ENCODE results near the gene GRIK3. TPM values are rescaled to one million over a fixed set of nuclear protein-coding genes. Genes with fewer than 3 reads are reported as not detected.

GRIK3 gene
- polyA plus RNA-seq, 3 donors = 2.8 to 3.3 (median 3.1) TPM

DNA sequence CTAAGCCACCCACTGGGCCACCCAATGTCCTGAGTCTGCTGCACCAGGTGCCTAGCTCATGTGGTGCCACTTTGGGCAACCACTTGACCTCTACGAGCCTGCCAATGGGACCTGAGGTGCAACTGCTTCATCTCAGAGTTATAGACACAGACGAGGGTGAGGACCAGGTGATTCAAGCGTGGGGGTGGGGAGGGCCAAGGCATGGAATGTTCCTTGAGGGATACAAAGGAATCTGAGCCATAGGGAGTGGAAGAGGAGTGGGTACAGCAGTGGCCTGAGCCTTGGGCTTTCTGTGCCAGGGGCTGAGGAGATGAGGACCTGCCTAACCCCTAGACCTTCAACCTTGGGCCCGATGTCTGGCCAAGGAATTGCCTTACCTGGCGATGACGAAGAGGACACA, 209.1 kb downstream of the GRIK3 start:
- DNase-seq (ENCODE audit: extremely low read depth in 1 of 11, low read depth in 9 of 11, low spot score in 4 of 11) = no peak

DNA sequence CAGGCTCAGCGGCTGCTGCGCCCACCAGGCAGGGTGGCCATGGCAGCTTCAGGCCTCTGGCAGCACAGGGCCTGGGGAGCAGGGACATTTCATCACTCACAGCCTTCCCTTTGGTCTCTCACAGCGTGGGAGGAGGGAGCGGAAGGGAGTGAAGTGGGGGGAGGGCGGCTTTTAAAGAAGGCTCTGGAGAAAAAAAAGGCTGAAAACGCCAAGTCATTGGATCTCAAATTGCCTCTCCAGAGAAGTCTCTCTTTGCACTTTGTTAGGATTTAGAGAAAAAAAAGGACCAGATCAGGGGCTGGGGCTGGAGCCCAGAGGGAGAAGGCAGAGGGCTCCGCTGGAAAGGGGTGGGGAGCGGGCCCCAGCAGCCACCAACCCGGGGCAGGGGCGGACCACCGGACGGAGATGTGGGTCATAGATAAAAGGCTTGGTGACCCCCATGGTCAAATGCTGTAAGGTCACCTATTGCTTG, 209.9 kb downstream of the GRIK3 start:
- peak; percentile 4 to 67 (median 38) for DNase-seq (ENCODE audit: extremely low read depth in 1 of 11, low read depth in 9 of 11, low spot score in 4 of 11)

DNA sequence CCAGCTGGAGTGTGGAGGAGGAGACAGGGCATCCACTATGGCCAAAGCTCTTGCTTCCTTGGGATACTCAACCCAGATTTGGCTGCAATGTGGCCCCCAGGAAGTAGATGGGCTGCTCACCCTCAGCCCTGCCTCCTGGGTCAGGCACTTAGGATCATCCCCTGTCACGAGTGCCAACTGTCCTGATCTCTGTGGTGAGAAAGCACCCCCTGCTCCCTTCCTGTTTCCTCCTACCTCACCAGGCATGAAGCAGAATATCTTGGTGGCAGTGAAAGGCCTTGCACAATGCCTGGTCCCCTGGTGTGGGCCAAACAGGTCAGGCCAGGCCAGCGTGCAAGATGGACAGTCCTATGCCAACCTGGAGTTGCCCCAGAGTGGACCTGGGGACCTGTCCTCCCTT, 211.7 kb downstream of the GRIK3 start:
- no peak for DNase-seq (ENCODE audit: extremely low read depth in 1 of 11, low read depth in 9 of 11, low spot score in 4 of 11)

DNA sequence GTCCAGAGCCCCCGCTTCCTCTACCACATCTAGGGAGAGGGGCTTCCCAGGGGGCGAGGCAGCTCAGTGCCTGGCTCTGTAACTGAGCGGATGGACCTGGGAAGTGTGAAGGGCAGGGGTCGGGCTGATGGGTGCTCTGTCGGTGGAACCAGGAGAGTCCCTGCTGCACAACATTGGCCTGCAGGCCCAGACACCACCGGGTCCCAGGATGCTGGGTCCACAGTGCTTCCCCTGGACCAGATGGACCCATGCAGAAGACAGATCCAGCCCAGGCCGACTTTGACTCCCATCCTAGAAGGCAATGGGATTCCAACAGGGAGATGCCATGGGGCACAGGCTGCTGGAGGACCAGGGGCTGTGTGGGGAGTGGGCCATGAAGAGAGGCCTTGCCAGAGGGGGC, 212.9 kb downstream of the GRIK3 start:
- no peak for DNase-seq (ENCODE audit: extremely low read depth in 1 of 11, low read depth in 9 of 11, low spot score in 4 of 11)

DNA sequence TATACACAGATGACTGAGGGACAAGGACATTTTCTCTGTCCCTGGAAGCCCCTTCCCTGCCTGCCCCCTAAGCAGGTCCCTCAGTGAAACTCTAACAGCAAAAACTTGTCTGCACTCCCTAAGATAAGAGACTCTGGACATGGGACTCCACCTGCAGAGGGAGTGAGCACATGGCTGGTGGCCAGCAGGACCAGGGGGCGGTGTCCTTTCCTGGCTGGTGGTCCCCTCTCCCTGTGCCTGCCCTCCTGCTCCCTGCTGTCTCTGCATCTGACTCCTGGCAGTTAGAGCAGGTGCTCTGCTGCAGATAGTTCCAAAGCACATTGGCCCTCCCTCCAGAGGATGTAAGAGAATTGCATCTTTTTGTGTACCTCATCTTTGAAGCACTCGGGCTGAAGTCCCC, 215.5 kb downstream of the GRIK3 start:
- DNase-seq (ENCODE audit: extremely low read depth in 1 of 11, low read depth in 9 of 11, low spot score in 4 of 11) = no peak

DNA sequence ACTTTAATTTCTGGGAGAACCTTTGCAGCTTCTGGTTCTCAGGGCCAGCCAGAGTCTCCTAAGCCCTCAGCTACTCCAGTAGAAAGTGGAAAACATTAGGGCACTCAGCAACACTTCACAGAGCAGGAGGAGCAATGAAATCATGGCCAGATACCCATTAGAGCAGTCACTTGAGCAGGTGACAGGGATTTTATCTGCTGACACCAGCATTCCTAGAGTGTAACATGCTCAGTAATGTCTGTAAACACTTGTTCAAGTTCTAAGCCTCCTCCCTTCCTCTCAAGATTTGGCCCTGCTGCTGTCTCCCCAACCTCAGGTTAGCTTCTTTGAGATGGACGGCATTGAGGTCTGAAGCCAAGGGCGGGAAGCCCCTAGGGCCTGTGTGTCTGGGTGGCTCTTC, 218.0 kb downstream of the GRIK3 start:
- no peak for DNase-seq (ENCODE audit: extremely low read depth in 1 of 11, low read depth in 9 of 11, low spot score in 4 of 11)

DNA sequence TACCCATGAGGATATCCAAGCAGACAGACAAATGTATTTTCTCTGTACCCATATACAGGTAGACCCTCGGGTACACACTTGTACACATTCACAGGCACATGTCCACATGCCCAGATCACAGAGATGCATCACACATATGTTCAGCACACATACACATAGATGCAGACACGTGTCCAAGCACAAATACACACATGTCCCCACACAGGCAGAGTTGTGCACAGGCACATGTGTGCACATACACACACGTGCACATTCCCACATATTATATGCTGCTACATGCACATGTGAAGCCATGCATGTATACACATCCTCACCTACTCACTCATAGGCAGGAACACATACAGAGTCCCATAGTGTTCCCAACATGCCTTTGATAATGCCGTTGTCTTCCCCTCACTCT, 219.5 kb downstream of the GRIK3 start:
- no peak for DNase-seq (ENCODE audit: extremely low read depth in 1 of 11, low read depth in 9 of 11, low spot score in 4 of 11)

DNA sequence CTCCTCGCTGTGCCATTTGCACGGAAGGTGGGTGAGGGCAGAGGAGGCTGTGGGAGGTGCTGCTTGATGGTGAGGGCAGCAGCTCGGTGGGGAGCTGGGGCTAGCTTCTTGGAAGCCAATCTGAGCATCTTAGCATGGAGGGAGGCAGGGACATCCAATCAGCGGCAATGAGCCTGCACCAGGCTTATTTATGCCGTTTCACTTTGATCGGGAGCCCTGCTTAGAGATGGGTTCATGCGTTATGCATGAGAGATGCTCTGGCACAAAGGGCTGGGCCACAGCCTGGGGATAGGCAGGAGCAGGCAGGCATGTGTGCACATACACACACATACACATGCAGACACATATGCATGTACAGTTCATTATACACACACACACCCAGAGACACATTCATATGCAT, 220.2 kb downstream of the GRIK3 start:
- DNase-seq (ENCODE audit: extremely low read depth in 1 of 11, low read depth in 9 of 11, low spot score in 4 of 11) = no peak

DNA sequence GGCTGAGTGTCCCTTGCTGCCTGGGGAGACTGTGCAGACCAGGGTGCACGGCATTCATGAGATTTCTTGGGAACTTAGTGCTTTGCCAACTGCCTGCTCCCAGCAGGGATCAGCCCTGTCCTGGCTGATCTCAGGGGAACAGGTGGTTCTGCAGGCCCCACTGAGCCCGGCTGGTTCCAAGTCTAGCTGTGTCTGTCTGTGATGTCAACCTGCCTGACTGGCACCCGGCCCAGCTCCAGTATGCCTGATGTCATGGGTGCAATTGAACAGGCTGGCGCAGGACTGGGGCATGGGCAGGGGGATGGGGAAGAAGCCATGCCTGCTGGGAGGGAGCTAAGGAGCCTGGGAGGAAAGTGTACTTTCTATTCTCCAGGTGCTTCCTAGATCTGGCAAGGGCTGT, 227.1 kb downstream of the GRIK3 start:
- DNase-seq (ENCODE audit: extremely low read depth in 1 of 11, low read depth in 9 of 11, low spot score in 4 of 11) = no peak

DNA sequence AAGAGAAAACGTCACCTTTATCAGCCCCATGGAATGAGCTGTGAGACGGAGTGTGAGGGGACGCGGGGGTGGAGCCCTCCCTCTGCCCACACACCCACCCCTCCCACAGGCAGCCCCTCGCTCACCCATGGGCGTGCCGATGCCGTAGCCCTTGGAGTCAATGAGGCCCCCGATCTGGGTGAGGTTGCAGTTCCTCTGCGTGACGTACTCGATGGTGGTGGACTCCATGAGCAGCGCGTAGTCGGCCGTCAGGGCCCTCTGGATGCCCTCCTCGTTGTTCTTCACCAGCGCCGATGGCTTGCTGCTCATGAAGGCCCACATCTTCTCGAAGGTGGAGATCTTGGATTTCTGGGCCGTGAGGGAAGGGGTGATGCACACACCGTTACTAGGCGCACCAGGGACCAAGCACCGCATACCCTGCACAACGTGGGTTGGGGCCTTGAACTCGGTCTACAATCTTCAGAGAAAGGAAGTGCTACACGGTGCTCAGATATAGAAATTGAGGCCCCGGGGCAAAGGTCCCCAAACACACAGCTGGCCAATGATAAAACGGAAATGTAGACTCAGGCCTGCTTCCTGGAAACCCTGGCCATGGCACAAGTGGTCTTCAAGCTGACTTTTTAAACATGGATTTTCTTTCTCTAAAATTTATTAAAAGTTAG, 228.2 kb downstream of the GRIK3 start:
- DNase-seq (ENCODE audit: extremely low read depth in 1 of 11, low read depth in 9 of 11, low spot score in 4 of 11) = peak in 1 of 11 donors; percentile 8

DNA sequence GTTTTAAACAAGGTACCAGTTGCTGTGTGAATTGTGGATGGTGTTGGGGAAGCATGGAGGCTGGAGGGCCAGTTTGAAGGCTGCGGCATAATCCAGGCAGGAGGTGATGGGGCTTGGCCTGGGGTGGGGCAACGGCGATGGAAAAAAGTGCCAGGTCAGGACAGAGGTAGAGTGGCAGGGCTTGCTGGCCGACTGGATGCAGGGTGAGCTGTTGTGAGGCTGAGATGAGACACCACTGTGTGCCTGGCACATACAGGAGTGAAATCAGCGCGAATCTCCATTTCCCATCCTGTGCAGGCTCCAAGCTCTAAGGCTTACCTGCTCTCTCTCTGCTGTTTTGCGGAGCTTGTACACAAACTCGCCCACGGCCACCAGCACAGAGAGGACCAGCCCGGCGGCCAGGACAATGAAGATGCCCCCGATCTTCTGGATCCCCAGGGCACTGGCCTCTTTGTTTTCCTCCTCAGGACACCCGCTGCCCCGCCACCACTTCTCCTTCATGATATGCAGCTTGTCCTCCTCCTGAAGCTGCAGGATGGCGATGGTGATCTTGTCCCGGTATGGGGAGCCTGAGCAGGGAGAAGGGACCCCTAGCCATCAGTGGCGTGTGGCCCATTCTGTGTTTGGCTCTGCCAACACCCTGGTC, 229.5 kb downstream of the GRIK3 start:
- no peak for DNase-seq (ENCODE audit: extremely low read depth in 1 of 11, low read depth in 9 of 11, low spot score in 4 of 11)

DNA sequence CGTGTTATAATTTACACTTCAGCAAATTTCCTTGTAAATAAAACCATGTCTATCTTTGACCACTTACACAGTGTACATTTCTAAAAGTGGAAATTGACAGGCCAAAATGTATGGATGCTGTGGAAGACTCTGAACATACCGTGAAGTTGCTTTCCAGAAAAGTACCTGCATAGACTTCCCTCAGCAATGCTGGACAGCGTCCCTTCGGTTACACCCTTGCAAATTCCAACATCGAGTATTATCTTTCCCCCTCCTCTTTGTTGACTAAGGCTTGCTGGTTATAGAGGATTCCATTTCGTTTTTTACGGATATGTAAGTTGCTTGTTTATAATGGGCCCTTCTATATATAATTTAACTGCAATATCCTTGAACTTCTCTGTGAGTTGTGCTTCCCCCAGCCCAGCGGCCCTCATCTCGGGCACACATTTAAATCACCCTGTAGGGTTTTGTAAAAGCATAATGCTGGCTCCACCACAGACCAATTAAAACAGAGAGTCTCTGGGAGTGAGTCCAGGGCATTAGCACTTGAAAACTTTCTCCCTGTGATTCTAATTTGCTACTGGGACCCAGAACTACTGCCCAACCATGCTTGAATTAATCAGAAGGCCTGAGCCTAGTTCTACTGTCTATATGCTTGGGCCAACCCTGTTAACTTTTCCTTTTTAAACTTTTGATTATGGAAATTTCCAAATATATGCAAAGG, 230.3 kb downstream of the GRIK3 start:
- no peak for DNase-seq (ENCODE audit: extremely low read depth in 1 of 11, low read depth in 9 of 11, low spot score in 4 of 11)

DNA sequence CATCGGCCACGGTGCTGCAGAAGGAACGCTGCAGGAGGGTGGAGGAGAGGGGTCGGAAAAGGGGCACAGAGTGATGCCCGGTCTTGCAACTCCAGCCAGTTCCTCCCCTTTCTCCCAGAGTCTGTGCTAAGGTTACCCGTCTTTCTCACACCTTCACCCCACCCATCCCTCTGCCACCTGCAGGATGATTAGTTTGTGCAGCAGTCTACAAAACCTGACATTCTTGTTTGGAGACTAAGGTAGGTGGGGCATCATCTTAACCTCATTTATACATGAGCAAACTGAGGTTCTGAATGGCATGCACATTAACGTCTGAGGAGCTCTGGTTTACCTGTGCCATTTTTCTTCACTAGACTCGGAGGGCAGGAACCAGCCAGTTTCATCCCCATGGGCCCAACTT, 232.3 kb downstream of the GRIK3 start:
- DNase-seq (ENCODE audit: extremely low read depth in 1 of 11, low read depth in 9 of 11, low spot score in 4 of 11) = no peak

DNA sequence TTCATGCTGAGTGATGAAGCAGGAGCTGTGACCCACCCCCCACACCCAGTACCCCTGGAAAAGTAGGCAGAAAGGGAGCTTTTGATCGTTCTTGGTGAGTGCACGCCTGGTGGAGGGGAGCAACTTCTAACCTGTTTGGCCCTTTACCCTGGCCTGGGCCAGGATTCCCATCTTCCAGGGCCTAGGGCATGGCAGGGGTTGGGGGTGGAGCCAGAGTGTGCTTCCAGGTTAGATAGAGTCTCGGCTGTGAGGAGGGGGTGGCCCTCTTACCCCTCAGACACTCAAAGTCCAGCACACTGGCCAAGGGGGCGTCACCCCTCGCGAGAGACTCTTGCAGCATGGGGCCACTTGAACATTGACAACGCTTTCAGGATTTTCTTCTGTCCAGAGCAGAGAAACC, 236.6 kb downstream of the GRIK3 start:
- DNase-seq (ENCODE audit: extremely low read depth in 1 of 11, low read depth in 9 of 11, low spot score in 4 of 11) = no peak

DNA sequence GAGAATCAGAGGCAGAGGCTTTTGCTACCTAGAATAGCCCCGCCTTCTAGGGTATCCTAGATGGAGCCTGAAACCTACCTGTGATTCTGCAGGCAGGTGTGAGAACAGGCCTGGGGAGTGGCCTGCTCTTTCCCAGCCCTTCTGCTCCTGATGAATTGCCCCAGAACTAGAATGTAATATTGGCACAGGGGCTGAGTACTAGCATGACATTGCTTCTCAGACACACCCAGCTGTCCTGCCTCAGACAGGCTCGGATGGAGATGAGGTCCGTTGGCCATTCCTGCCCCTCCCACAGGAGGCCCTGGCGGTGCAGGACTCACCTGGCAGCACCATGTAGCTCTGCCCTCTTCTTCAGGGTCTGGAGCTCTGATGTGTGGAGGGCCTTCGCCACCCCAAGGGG, 237.6 kb downstream of the GRIK3 start:
- DNase-seq (ENCODE audit: extremely low read depth in 1 of 11, low read depth in 9 of 11, low spot score in 4 of 11) = no peak

DNA sequence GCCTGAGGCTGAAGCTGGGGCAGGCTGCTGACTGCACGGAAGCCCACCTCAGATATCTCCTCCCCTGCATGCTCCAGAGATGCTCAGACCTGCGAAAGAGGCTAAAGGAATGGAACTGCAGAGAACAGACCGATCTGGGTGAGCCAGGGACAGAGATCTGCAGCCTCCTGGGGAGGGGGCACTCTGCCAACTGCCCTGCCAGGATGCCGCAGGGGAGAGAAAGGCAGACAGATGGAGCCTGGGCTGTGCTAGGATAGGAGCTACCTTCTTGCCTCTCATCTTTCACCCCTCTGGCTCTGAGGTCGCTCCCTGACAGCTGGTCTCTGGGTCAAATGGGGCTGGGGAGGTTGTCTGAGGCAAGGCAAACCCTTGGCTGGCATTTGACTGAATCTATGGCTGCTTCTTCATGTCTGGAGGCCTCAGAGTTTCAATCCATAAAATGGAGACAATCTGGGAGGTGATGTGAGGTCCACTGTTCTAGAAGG, 238.2 kb downstream of the GRIK3 start:
- DNase-seq (ENCODE audit: extremely low read depth in 1 of 11, low read depth in 9 of 11, low spot score in 4 of 11) = no peak

DNA sequence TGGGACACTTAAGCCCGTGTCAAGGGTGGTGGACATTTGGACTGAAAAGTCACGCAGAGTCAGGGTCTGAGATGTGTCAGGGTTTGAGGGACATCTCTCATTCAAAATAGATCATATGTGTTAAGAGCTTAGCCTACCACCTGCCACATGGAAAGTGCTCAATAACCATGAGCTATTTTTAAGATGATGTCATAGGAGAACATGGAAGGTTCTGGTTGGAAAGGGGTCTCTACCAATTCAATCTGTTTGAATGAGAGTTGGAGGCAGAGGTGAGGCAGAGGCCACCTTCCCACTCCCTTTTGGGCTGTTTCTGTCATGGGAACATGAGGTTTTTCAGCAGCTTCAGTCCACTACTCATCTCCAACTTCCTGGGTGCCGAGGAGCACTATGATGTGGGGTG, 239.9 kb downstream of the GRIK3 start:
- DNase-seq (ENCODE audit: extremely low read depth in 1 of 11, low read depth in 9 of 11, low spot score in 4 of 11) = no peak

DNA sequence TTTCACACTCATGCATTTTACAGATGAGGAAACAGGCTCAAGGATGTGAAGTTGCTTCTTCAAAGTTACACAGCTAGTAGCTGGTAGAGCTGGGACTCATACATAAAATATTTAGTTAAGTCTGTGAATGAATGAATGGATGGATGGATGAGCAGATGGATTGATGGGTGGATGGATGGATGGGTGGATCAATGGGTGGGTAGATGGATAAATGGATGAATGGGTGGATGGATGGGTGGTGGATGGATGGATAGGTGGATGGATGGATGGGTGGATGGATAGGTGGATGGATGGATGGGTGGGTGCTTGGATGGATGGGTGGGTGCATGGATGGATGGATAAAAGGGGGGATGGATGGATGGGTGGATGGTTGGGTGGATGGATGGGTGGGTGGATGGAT, 240.9 kb downstream of the GRIK3 start:
- DNase-seq (ENCODE audit: extremely low read depth in 1 of 11, low read depth in 9 of 11, low spot score in 4 of 11) = no peak

DNA sequence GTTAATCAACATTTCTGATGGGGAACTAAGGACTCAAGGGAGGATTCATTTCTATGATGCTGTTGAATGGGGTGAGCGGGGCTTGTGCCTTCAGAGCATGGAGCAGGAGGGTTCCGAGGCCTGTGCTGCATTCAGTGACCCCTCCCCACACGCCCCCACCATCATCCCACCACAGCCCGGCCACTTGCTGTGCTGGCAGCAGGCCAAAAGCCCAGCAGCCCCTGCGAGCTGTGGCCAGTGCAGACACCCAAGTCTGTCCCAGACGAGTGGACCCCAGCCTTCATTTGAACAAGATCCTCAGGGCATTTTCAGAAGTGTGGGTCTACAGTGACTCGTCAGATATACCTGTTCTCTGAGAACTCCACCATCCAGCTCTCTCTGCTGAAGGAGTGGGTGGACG, 242.0 kb downstream of the GRIK3 start:
- DNase-seq (ENCODE audit: extremely low read depth in 1 of 11, low read depth in 9 of 11, low spot score in 4 of 11) = no peak

DNA sequence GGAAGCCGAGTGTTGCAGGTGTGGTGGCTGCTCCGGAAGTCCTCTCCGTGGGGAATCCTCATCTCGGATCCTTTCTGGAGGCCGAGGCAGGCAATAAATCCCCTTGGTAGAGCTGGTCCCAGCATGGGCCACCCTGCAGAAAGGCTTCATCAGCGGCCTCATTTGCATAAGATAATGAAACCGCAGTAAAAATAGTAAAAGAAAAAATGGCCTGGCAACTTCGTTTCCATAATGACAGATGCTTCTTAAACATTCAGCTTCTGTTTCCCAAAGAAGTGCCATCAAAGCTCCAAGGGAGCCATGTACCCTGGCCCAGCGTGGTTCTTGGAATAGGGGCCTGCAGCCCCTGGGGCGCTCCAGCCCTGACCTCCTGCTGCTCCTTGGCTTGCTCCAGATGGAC, 244.1 kb downstream of the GRIK3 start:
- DNase-seq (ENCODE audit: extremely low read depth in 1 of 11, low read depth in 9 of 11, low spot score in 4 of 11) = no peak

Data from renal cortex interstitium (tissue), 11 donors.